HG02759 (cell line): ENCODE measurements around the gene BCKDK.

ENCODE experiments used
- ATAC-seq: cut with Tn5 transposase; IDR thresholded peaks from one replicate; pipeline ENCODE4 v1.9.1; 2021; ENCODE audit warnings: mild to moderate bottlenecking, moderate library complexity; ENCODE audit not compliant: unreplicated experiment

The BCKDK gene

DNA sequence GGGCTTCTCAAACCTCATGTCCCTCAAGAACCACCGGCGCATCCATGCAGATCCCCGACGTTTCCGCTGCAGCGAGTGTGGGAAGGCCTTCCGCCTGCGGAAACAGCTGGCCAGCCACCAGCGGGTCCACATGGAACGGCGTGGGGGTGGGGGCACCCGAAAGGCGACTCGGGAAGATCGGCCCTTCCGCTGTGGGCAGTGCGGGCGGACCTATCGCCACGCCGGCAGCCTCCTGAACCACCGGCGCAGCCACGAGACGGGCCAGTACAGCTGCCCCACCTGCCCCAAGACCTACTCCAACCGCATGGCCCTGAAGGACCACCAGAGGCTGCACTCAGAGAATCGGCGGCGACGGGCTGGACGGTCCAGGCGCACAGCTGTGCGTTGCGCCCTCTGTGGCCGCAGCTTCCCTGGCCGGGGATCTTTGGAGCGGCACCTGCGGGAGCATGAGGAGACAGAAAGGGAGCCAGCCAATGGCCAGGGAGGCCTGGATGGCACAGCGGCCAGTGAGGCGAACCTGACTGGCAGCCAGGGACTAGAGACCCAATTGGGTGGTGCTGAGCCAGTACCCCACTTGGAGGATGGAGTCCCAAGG lies 28.1 kb upstream of the BCKDK start:
- ATAC-seq: no peak

DNA sequence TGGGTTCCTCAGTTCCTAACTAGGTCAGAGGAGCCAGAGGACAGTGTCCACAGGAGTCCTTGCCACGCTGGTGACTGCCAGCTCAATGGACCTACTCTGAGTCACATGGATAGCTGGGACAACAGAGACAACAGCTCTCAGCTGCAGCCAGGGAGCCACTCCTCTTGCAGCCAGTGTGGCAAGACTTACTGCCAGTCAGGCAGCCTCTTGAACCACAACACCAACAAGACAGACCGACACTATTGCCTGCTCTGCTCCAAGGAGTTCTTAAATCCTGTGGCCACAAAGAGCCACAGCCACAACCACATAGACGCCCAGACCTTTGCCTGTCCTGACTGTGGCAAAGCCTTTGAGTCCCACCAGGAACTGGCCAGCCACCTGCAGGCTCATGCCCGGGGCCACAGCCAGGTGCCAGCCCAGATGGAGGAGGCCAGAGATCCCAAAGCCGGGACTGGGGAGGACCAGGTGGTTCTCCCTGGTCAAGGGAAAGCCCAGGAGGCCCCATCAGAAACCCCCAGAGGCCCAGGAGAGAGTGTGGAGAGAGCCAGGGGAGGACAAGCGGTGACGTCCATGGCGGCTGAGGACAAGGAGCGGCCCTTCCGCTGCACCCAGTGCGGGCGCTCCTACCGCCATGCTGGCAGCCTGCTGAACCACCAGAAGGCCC lies 27.3 kb upstream of the BCKDK start:
- no peak for ATAC-seq

- ATAC-seq: no peak
Observed at GRCh38 chr16:31081428-31082351, 26.5 kb upstream of the BCKDK start.

DNA sequence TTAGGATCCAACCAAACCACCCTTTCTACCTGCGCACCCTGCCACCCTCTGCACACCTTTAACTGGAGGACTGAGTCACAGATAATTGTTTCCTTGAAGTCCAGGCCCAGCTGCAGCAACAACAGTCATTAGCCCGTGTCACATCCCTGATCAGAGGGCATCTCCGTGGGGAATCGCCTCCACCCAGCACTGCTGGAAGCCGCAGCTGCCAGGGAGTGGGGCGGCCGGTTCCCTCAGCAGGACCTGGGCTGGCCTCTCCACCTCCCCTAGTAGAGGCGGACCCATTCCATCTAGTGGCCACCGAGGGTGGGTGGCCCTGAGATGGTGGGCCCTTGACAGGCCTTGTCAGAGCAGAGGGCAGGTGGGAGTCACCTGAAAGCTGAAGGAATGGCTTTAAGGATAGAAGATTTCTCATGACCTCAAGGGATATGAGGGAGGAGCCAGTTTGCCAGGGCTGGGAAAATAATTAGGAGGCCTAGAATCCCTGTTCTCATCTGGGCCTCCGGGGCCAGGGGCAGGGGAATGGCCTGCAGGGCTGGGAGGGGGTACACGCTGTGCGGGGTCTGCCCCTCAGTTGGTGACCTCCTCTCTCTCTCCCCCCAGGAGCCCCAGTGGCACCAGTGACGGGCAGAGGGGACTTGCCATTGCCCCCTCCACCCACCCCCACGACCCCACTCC lies 25.7 kb upstream of the BCKDK start:
- ATAC-seq: no peak

DNA sequence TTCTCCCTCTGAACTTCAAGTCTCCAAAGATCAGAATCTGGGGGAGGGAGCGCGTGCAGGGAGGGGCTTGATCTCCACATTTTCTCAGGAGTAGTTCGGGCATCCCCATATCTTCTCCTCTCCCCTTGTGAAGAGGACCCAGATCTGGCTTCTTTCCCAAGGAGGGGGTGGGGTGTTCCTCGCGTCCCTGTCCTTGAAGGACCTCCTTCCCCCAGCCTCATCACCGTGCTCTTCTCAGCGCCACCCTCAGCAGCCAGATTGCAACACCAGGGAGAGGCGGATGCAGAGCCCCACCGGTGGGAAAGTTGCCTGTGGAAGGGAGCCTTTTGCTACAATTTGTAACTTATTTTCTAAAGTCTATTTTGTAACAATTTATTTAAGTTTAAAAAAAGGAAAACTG lies 25.1 kb upstream of the BCKDK start:
- ATAC-seq: no peak

DNA sequence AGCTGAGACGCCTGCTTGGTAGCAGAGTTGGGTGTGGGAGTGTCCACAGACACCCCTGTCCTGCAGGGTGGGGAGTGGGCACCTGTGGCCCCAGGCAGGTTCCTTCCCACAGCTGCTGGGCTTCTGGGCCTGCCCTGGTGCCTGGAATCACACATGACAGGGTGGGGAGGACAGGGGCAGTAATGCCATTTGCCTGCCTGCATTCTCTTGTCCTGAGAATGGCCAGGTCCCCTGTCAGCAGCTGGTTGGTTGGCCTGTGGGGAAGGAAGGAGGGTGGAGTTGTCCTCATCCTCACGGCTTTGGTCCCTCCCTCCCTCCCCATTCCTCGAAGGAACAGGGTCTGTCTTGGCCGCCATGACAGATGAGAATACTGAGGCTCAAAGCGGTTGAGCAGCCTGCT lies 24.6 kb upstream of the BCKDK start:
- ATAC-seq: no peak

- ATAC-seq: no peak
Observed at GRCh38 chr16:31083981-31084380, 24.2 kb upstream of the BCKDK start.

DNA sequence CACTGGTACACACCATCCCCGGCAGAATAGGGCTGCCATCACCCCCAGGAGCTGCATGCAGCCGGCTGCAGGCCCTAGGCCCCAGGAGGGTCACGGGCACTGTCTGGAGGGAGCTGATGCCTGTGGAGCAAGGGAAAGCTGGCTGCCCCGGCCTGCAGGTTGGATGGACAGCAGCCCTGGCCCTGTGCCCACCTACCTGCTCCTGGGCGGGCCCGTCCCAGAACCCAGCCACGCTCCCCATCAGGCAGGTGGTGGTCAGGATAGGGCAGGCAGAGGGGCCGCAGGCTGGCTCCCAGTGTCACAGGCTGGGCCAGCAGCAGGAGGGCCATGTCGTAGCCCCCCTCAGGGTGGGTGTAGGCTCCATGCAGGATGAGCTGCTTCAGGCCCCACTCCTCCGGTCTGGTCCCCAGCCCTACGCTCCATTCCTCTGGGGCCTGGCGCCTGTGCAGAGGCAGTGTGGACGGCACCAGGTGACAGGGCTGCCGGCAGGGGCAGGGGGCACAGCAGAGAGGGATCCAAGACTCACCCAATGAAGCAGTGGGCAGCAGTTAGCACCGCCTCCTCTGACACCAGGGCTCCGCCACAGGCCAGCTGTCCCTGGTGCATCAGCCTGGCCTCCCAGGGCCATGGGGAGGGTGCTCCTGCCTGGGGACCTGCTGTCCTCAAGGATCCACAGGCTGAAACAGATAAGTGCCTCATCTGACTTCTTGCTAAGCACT lies 23.4 kb upstream of the BCKDK start:
- ATAC-seq: no peak

DNA sequence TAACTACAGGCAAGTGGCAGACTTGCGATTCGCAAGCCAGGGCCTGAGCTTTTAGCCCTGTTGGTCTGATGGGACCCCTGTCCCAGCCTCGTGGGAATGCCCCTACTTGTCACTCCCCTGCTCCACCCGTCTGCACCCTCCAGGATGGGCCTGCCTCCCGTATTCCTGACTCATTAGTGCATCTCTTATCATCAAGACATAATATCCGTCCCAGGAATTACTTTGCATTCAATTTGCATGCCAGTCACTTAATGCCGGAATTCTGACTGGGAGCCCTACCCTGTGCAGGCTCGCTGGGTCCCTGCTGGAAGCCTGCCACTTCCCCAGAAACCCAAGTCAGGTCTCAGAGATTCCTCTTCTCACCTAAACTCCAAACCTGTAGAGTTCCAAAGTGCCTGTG lies 22.8 kb upstream of the BCKDK start:
- no peak for ATAC-seq

DNA sequence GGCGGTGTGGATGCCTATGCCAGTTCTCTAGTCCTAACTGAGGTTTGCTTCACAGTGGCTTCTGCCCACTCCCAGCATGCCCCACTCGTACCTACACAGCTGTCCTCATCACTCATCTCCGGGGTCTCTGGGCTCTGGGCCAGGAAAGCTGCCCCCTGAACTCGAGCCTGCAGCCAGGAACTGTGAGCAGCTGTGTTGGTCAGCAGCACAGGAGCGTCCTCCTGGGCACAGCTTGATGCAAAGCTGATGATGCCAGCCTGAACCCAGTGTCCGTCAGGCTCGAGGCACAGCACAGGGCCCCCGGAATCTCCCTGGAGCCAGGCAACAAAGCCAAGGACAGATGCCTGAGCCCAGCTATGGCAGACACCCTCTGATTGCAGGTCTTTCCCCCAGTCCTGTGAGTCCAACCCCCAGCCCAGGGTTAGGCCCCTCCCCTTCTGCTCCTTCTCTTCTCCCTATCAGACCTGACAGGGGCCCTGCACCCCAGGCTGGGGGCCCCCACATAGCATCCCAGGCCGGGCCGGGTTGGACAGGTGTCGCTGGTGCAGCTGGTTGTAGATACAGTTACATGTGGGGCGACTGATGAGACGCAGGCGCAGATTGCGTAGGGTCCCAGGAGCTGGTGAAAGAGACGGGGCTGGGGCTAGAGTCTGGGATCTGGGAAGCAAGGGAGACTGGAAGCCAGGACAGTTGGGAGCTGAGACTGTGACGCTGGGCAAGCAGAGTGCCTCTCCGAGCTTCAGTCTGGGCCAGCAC lies 22.1 kb upstream of the BCKDK start:
- ATAC-seq: no peak

DNA sequence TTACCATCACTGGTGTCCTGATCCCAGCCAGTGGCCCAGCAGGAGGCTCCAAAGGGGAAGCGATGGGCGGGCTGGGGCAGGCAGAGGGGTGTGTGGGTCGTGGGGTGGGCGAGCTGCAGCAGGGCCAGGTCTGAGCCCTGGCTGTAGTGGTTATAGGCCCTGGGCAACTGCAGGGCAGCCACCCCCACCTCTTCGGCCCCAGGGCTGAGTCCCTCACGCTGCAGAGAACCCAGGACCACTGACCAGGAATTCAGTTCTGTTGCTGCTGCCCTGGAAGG lies 21.6 kb upstream of the BCKDK start:
- no peak for ATAC-seq

GRCh38 chr16:31087481-31087880 lies 20.7 kb upstream of the BCKDK start:
- ATAC-seq: no peak

DNA sequence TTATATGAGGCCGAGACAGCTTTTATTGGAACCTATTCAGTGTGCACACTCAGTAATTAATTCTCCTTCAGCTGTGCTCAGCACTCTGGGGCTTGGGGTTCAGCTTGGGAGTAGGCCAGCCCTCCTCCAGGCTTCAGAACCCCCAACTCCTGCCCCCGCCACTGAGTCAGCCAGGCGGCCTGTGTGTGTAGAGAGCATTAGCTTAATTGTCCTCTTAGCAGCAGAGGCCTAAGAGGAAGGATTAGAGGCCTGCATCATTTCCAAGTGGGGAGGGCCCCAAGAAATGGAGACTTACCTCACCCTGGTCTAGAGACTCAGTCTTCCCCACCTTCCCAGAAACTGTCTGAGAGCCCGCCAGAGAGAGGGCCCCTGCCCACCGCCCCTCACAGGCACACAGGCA lies 20.2 kb upstream of the BCKDK start:
- ATAC-seq: no peak

DNA sequence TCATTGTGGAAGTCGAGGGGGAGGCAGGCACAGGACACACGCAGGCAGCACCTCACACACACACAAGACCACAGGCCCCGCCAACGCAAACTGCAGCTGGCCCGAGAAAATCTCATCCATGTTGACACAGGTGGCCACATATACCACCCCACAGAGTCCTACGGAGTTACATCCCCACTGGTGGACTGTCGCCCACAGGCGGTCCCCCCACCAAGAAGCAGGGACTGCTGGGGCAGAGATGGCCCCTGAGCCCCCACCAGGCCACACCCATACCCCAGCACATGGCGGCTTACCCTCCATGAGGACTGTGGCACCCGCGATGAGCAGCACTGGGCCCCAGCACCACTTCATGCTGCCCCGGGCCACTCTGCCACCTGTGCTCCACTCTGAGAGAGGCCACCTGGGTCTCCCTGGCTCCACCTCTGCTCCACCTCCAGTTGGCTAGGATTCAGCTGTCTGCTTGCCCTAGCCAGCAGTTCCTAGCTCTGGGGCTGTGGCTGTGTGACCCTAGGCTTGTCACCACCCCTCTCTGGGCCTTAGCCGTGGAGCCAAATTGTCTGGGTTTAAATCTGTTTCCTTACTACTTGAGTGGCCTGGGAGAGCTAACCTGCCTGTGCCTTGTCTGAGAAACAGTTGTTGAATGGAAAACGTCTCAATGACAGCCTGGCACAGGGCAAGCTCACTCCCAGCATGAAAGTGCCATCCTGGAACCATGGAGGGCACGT lies 19.6 kb upstream of the BCKDK start, which contains the start of gene PRSS53:
Gene PRSS53, minus strand, starts transcription at position 485 of the 725 bp plus-strand sequence. Its CDS starts 134 bp downstream, at position 351.
- ATAC-seq: no peak

DNA sequence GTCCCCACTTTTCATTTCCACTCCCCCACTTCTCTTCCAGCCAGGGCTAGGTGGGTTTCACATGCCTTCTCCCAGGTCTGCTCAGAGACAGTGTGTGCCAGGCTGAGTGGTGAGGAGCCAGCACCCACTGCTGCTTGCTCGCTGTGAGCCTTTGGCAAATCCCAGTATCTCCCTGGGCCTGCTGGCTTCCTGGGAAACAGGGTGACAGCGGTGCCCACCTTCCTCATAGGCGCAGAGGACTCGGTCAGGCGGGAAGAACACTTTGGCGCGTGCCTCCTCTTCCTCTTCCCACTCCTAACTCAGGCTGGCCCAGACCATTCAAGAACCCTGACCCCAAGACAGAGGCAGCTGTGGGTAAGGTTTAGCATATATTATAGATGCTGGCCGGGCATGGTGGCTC lies 19.0 kb upstream of the BCKDK start:
- no peak for ATAC-seq

GRCh38 chr16:31090540-31090939 lies 17.6 kb upstream of the BCKDK start:
- no peak for ATAC-seq

DNA sequence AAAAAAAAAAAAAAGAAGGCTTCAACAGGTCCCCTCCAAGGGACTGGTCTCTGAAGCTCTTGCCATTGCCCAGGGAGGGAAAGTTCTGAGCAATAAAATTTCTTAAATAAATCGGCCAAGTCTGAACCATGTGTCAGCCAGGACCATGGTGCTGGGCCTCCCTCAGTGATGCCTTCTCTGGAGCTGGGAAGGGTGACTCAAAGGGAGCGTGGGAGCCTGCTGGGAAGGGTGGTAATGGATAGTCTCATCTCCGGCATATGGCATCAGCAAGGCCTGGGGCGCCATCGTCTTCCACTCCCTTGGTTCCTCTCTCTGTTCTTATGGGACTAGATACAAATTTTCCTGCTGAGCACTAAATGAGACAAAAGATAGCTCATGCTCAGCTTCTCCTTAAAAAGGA lies 15.9 kb upstream of the BCKDK start:
- ATAC-seq: no peak

GRCh38 chr16:31093132-31093703 lies 15.0 kb upstream of the BCKDK start:
- ATAC-seq: no peak

DNA sequence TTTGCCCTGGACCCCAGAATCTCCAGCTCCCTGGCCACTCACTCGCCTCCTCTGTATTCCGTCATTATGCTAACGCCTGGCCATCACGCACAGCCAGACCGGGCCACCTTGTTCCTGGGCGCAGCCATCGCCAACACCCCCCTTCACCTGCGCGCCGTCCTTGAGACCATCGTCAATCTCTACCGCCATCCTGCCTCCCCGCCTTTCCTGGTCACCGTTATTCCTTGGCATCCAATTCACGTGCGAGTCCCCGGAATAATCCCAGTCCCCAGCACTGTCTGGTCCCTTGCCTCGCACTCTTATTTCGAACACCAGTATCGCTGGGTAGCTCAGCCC lies 14.1 kb upstream of the BCKDK start:
- no peak for ATAC-seq
